GM19351 (cell line): Measurements from ENCODE around the gene MELK.

Experiments
- ATAC-seq: cut with Tn5 transposase; IDR thresholded peaks from one replicate; pipeline ENCODE4 v1.9.1; 2021; ENCODE audit warnings: mild to moderate bottlenecking, moderate library complexity; ENCODE audit not compliant: unreplicated experiment

Gene MELK

GRCh38 chr9:36665921-36666431 lies 93.3 kb downstream of the MELK start:
- peak; percentile 90 for ATAC-seq

- no peak for ATAC-seq
These were observed 98.9 kb downstream of the MELK start for GRCh38 chr9:36671561-36671960.

- no peak for ATAC-seq
These were observed 103.4 kb downstream of the MELK start for GRCh38 chr9:36676091-36676490.

GRCh38 chr9:36676778-36677485 lies 104.2 kb downstream of the MELK start:
- no peak for ATAC-seq

- no peak for ATAC-seq
These were observed 104.9 kb downstream of the MELK start for GRCh38 chr9:36677611-36678010.

- ATAC-seq = no peak
These were observed 107.0 kb downstream of the MELK start for GRCh38 chr9:36679710-36680109.

GRCh38 chr9:36686471-36686870 lies 113.8 kb downstream of the MELK start:
- ATAC-seq = no peak

GRCh38 chr9:36690412-36691168 lies 117.9 kb downstream of the MELK start:
- ATAC-seq = no peak

GRCh38 chr9:36691671-36692070 lies 119.0 kb downstream of the MELK start:
- no peak for ATAC-seq

- no peak for ATAC-seq
These were observed 126.3 kb downstream of the MELK start for GRCh38 chr9:36698984-36699383.

GRCh38 chr9:36704148-36704547 lies 131.5 kb downstream of the MELK start:
- ATAC-seq = no peak

- no peak for ATAC-seq
These were observed 141.1 kb downstream of the MELK start for GRCh38 chr9:36713515-36714490.

GRCh38 chr9:36716496-36716895 lies 143.8 kb downstream of the MELK start:
- ATAC-seq = no peak

GRCh38 chr9:36717276-36717675 lies 144.6 kb downstream of the MELK start:
- ATAC-seq = no peak

- ATAC-seq = no peak
These were observed 145.9 kb downstream of the MELK start for GRCh38 chr9:36718612-36719011.

GRCh38 chr9:36720043-36720442 lies 147.3 kb downstream of the MELK start:
- no peak for ATAC-seq

- ATAC-seq = no peak
These were observed 149.3 kb downstream of the MELK start for GRCh38 chr9:36721846-36722588.

- ATAC-seq = no peak
These were observed 153.2 kb downstream of the MELK start for GRCh38 chr9:36725777-36726356.
